Trophoblast cell (in vitro differentiated cells and primary cell): Measurements from ENCODE around the gene SLC4A4.

ENCODE experiments used
- DNase-seq, 2 donors: peaks; one replicate each; pipeline ENCODE4 v3.0.0-alpha.2; 2016
- H2AFZ ChIP-seq: 2 replicates; pipeline ENCODE4 v1.6.1; 2013; ENCODE audit warnings: low read length, moderate library complexity, mild to moderate bottlenecking; ENCODE audit not compliant: insufficient read depth, poor library complexity
- H2AK5ac ChIP-seq: 2 replicates; pipeline ENCODE4 v1.6.1; 2013; ENCODE audit warnings: mild to moderate bottlenecking, low read length
- H2BK120ac ChIP-seq: 2 replicates; pipeline ENCODE4 v1.6.1; 2013; ENCODE audit warnings: low read length, mild to moderate bottlenecking, moderate library complexity; ENCODE audit not compliant: insufficient read depth, poor library complexity
- H2BK12ac ChIP-seq: 2 replicates; pipeline ENCODE4 v1.6.1; 2013; ENCODE audit warnings: mild to moderate bottlenecking, low read length, moderate library complexity
- H2BK5ac ChIP-seq: 2 replicates; pipeline ENCODE4 v1.6.1; 2013; ENCODE audit warnings: low read length, low read depth, moderate library complexity, mild to moderate bottlenecking; ENCODE audit not compliant: poor library complexity
- H3K14ac ChIP-seq: 2 replicates; pipeline ENCODE4 v1.6.1; 2013; ENCODE audit warnings: mild to moderate bottlenecking, low read length
- H3K18ac ChIP-seq: 2 replicates; pipeline ENCODE4 v1.6.1; 2013; ENCODE audit warnings: mild to moderate bottlenecking, low read length
- H3K23ac ChIP-seq: 2 replicates; pipeline ENCODE4 v1.6.1; 2013; ENCODE audit warnings: low read length
- H3K27ac ChIP-seq: 2 replicates; pipeline ENCODE4 v1.5.1; 2013; ENCODE audit warnings: low read depth, mild to moderate bottlenecking, inconsistent platforms, low read length, moderate library complexity
- H3K27me3 ChIP-seq: 2 replicates; pipeline ENCODE4 v1.6.1; 2013; ENCODE audit warnings: inconsistent platforms, mild to moderate bottlenecking, low read length, moderate library complexity; ENCODE audit not compliant: insufficient read depth
- H3K36me3 ChIP-seq, 2 experiments: 1 replicate in 1 of 2; 2 replicates in 1 of 2; pipeline ENCODE4 v1.6.1; 2013; ENCODE audit warnings: low read length in 2 of 2, mild to moderate bottlenecking in 2 of 2, moderate library complexity in 1 of 2; ENCODE audit not compliant: insufficient read depth in 2 of 2, control insufficient read depth in 1 of 2
- H3K4ac ChIP-seq: 2 replicates; pipeline ENCODE4 v1.6.1; 2013; ENCODE audit warnings: low read depth, mild to moderate bottlenecking, low read length, moderate library complexity
- H3K4me1 ChIP-seq, 2 experiments: 1 replicate in 1 of 2; 2 replicates in 1 of 2; pipeline ENCODE4 v1.6.1; 2013; ENCODE audit warnings: low read length in 2 of 2, mild to moderate bottlenecking in 2 of 2, moderate library complexity in 1 of 2; ENCODE audit not compliant: insufficient read depth in 2 of 2, control insufficient read depth in 1 of 2
- H3K4me2 ChIP-seq: 2 replicates; pipeline ENCODE4 v1.6.1; 2013; ENCODE audit warnings: inconsistent platforms, mild to moderate bottlenecking, low read length, moderate library complexity
- H3K4me3 ChIP-seq: 2 replicates; pipeline ENCODE4 v1.5.1; 2013; ENCODE audit warnings: mild to moderate bottlenecking, low read depth, low read length, inconsistent platforms
- H3K79me1 ChIP-seq: one replicate; pipeline ENCODE4 v1.6.1; 2013; ENCODE audit warnings: low read length
- H3K79me2 ChIP-seq: 2 replicates; pipeline ENCODE4 v1.6.1; 2013; ENCODE audit warnings: low read length, mild to moderate bottlenecking; ENCODE audit not compliant: control insufficient read depth, insufficient read depth, poor library complexity
- H3K9ac ChIP-seq: 2 replicates; pipeline ENCODE4 v1.6.1; 2013; ENCODE audit warnings: mild to moderate bottlenecking, low read length
- H3K9me3 ChIP-seq: 2 replicates; pipeline ENCODE4 v1.6.1; 2013; ENCODE audit warnings: low read depth, mild to moderate bottlenecking, control low read depth, inconsistent platforms, low read length; ENCODE audit not compliant: insufficient read depth
- H4K12ac ChIP-seq: 2 replicates; pipeline ENCODE4 v1.6.1; 2013; ENCODE audit warnings: low read depth, mild to moderate bottlenecking, low read length, moderate library complexity
- H4K8ac ChIP-seq: 2 replicates; pipeline ENCODE4 v1.6.1; 2013; ENCODE audit warnings: low read depth, mild to moderate bottlenecking, low read length, moderate library complexity
- H4K91ac ChIP-seq: one replicate; pipeline ENCODE4 v1.6.1; 2013; ENCODE audit warnings: low read depth, mild to moderate bottlenecking, low read length, moderate library complexity
- WGBS: extraction: QIAGEN DNeasy Blood & Tissue Kit; methylation state at CpG from one replicate; pipeline ENCODE4 v1.1.7; 2013; ENCODE audit warnings: missing lambda C conversion rate; ENCODE audit not compliant: insufficient read length, insufficient coverage; ENCODE audit errors: extremely low coverage; 5-methylcytosine and 5-hydroxymethylcytosine counted together

Gene SLC4A4

GRCh38 chr4:71415491-71415890, 76.7 kb downstream of the SLC4A4 start:
- no peaks in the 10 kb centered on the region for H3K4me1 ChIP-seq
- no peak overlapping the region for H3K4ac ChIP-seq
- H3K9ac ChIP-seq = no peak overlapping the region
- WGBS = no CpG with 5 or more reads among the region's 2 CpGs
- no peak overlapping the region for H2BK120ac ChIP-seq
- no peaks in the 10 kb centered on the region for H3K9me3 ChIP-seq
- H3K14ac ChIP-seq = no peak overlapping the region
- H3K36me3 ChIP-seq = no peaks in the 10 kb centered on the region
- no peak overlapping the region for H3K27ac ChIP-seq
- no peak overlapping the region for H4K8ac ChIP-seq
- DNase-seq = no peak
- H2BK5ac ChIP-seq = no peak overlapping the region
- H2AFZ ChIP-seq = no peak overlapping the region
- no peak overlapping the region for H3K23ac ChIP-seq
- no peaks in the 10 kb centered on the region for H3K79me1 ChIP-seq
- no peak overlapping the region for H2AK5ac ChIP-seq
- H3K79me2 ChIP-seq = no peaks in the 10 kb centered on the region
- H2BK12ac ChIP-seq = no peak overlapping the region
- no peak overlapping the region for H3K4me2 ChIP-seq
- H3K4me3 ChIP-seq = no peak overlapping the region
- H4K91ac ChIP-seq = no peak overlapping the region
- no peak overlapping the region for H3K18ac ChIP-seq
- H4K12ac ChIP-seq = no peak overlapping the region
- H3K27me3 ChIP-seq = no peaks in the 10 kb centered on the region

- H3K14ac ChIP-seq = no peak overlapping the region
- H3K9me3 ChIP-seq = no peaks in the 10 kb centered on the region
- H2BK12ac ChIP-seq = no peak overlapping the region
- no peak overlapping the region for H2AK5ac ChIP-seq
- no peak overlapping the region for H3K27ac ChIP-seq
- no peak overlapping the region for H3K4ac ChIP-seq
- no peak overlapping the region for H2BK5ac ChIP-seq
- H3K9ac ChIP-seq = no peak overlapping the region
- H2BK120ac ChIP-seq = no peak overlapping the region
- no peaks in the 10 kb centered on the region for H3K79me2 ChIP-seq
- H3K18ac ChIP-seq = no peak overlapping the region
- no peak overlapping the region for H3K4me2 ChIP-seq
- no peak overlapping the region for H4K8ac ChIP-seq
- DNase-seq = no peak
- no peak overlapping the region for H3K4me3 ChIP-seq
- H2AFZ ChIP-seq = no peak overlapping the region
- no peaks in the 10 kb centered on the region for H3K36me3 ChIP-seq
- no peak overlapping the region for H4K12ac ChIP-seq
- no peaks in the 10 kb centered on the region for H3K27me3 ChIP-seq
- no peak overlapping the region for H4K91ac ChIP-seq
- no peaks in the 10 kb centered on the region for H3K4me1 ChIP-seq
- no peak overlapping the region for H3K23ac ChIP-seq
- H3K79me1 ChIP-seq = no peaks in the 10 kb centered on the region
These were observed 78.3 kb downstream of the SLC4A4 start for GRCh38 chr4:71417150-71417549.

- H2AK5ac ChIP-seq = no peak overlapping the region
- H3K27me3 ChIP-seq = no peaks in the 10 kb centered on the region
- H2AFZ ChIP-seq = no peak overlapping the region
- H3K27ac ChIP-seq = no peak overlapping the region
- H3K9me3 ChIP-seq = no peaks in the 10 kb centered on the region
- no peaks in the 10 kb centered on the region for H3K4me1 ChIP-seq
- WGBS = no CpG with 5 or more reads among the region's 2 CpGs
- H3K79me1 ChIP-seq = no peaks in the 10 kb centered on the region
- H3K9ac ChIP-seq = no peak overlapping the region
- no peaks in the 10 kb centered on the region for H3K36me3 ChIP-seq
- no peak overlapping the region for H4K8ac ChIP-seq
- no peak overlapping the region for H2BK12ac ChIP-seq
- H3K14ac ChIP-seq = no peak overlapping the region
- no peak overlapping the region for H3K23ac ChIP-seq
- no peaks in the 10 kb centered on the region for H3K79me2 ChIP-seq
- H2BK120ac ChIP-seq = no peak overlapping the region
- no peak overlapping the region for H2BK5ac ChIP-seq
- no peak overlapping the region for H3K4me2 ChIP-seq
- no peak overlapping the region for H4K12ac ChIP-seq
- H3K4me3 ChIP-seq = no peak overlapping the region
- no peak overlapping the region for H3K18ac ChIP-seq
- DNase-seq = no peak
- no peak overlapping the region for H4K91ac ChIP-seq
- H3K4ac ChIP-seq = no peak overlapping the region
These were observed 87.7 kb downstream of the SLC4A4 start for GRCh38 chr4:71426381-71427042.

GRCh38 chr4:71429106-71429505, 90.3 kb downstream of the SLC4A4 start:
- no peak overlapping the region for H3K27ac ChIP-seq
- H3K4me2 ChIP-seq = no peak overlapping the region
- no peak overlapping the region for H4K91ac ChIP-seq
- H2BK120ac ChIP-seq = no peak overlapping the region
- H3K4me1 ChIP-seq = no peaks in the 10 kb centered on the region
- no CpG with 5 or more reads among the region's 2 CpGs for WGBS
- no peaks in the 10 kb centered on the region for H3K36me3 ChIP-seq
- H3K27me3 ChIP-seq = no peaks in the 10 kb centered on the region
- no peak overlapping the region for H2BK12ac ChIP-seq
- no peak overlapping the region for H2BK5ac ChIP-seq
- H3K4me3 ChIP-seq = no peak overlapping the region
- no peaks in the 10 kb centered on the region for H3K79me2 ChIP-seq
- H3K23ac ChIP-seq = no peak overlapping the region
- H2AK5ac ChIP-seq = no peak overlapping the region
- DNase-seq = no peak
- H3K9ac ChIP-seq = no peak overlapping the region
- H4K12ac ChIP-seq = no peak overlapping the region
- H3K18ac ChIP-seq = no peak overlapping the region
- H4K8ac ChIP-seq = no peak overlapping the region
- no peaks in the 10 kb centered on the region for H3K9me3 ChIP-seq
- no peak overlapping the region for H3K4ac ChIP-seq
- H3K79me1 ChIP-seq = no peaks in the 10 kb centered on the region
- no peak overlapping the region for H3K14ac ChIP-seq
- no peak overlapping the region for H2AFZ ChIP-seq
